Measurements from ENCODE around the gene PLD1.
"Not testable (repeated sequence)": the region's sequence is repeated elsewhere in the genome, so short reads cannot be mapped to it uniquely, and the experiment has no call there.

Gene PLD1

DNA sequence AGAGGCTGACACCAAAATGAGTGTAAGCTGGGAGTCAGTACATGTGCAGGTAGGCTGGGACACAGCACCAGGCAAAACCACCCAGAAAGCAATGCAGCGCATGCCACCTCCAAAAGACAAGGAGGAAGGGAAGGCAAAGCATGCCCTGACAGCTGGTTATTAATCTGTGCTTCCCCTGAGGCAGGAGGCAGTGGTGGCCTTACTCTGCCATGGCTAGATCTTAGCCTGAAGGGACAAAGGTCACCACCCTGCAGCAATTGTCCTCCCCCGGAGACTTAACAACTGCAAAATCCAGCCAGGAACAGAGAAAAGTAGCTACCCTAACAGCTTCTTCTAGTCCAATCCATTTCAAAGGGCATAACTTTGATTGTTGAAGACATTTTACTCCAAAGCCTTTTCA, 73.7 kb downstream of the PLD1 start:
- DNase-seq: no peak

GRCh38 chr3:171733561-171733960, 76.7 kb downstream of the PLD1 start:
- no peak for DNase-seq

DNA sequence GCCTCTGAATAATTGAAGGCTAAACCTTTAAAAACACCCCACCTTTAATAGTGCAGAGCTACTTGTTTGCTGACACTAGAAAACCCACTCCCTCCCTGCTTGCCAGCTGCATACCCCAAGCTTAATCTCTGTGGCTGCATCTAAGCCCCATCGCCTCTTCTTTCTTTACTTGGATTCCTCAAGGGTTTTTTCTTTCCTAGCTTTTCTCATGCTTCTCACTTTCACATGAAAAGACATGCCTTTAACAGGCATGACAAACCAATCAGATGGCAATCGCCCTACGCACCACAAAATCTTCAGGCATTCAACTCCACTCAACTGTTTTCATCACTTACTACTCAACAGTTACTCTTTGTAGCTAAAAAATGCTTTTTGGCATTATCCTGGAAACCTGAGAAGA, 77.5 kb downstream of the PLD1 start:
- DNase-seq: no peak

GRCh38 chr3:171731691-171732090, 78.6 kb downstream of the PLD1 start:
- no peak for DNase-seq

GRCh38 chr3:171729452-171730334, 80.6 kb downstream of the PLD1 start:
- DNase-seq: no peak

- no peak for DNase-seq
These were observed 83.0 kb downstream of the PLD1 start for GRCh38 chr3:171727288-171727687.

DNA sequence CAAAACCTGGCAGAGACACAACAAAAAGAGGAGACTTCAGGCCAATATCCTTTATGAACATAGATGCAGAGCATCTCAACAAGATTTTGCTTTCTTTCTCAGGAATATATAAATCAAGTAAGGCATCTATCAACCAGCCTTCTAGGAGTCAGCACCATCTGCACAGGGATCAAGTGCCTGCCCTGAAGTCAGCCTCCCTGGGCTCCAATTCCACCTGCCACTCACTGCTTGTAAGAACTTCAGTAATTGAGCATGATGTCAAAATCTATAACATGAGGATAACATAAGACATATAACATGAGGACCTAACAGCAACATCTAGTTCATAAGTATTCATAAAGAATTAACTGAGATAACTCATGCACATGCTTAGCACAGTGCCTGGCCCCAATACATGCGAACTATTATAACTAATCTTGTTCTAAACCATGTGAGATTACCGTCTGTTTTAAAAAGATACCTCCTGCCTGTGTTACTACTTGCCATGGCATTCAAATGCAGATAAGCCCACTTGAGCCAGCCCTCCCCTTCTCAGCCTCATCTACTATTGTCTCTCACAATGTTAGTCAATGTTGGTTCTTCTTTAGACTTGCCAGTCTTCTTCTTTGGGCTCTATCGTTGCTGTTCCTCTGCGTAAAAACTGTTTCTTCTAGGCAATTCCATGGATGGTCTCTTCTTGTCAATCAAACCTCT, 91.6 kb downstream of the PLD1 start:
- no peak for DNase-seq

GRCh38 chr3:171715155-171715554, 95.1 kb downstream of the PLD1 start:
- DNase-seq: no peak

GRCh38 chr3:171712171-171712938, 97.9 kb downstream of the PLD1 start:
- no peak for DNase-seq

DNA sequence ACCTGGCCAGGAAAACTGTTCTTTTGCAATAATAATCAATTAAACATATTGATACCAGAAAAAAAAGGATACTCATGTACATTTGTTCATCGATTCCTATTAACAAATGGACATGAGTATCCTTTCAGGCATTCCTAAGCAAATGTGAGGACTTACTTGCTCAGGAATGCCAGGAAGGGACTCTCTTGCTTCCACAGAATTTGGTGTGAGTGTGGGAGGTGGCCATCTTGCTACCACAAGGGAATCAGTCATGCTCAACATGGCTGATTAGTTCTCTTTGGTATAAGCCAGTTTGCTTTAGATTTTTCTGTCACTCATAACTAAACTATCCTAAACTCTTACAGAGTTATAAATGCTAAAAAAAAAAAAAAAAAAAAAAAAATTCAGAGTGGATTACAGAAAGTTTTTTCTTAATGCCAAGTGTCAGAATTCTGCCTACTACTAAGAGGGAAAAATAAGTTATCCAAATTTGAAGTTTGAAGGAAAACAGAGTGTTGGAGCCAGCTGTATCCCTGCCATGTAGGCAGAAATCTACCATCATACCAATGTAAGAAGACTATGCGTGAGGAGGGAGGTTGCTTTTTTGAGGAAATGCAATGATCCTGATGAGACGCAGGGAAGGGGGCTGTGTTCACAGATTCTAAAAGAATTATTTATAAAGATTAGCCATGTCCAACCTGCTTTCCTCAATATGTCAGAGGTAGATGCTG, 98.7 kb downstream of the PLD1 start:
- no peak for DNase-seq

DNA sequence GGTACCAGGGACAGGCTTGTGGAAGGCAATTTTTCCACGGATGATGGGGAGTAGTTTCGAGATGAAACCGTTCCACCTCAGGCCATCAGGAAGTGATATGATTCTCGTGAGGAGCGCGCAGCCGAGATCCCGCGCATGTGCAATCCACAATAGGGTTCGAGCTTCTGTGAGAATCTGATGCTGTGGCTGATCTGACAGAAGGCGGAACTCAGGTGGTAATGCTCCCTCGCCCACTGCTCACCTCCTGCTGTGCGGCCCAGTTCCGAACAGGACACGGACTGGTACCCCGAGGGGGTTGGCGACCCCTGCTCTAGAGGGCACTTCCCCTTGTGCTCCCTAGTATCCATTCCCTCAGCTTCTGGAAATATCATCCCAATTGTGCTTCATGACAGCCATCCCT, 99.9 kb downstream of the PLD1 start:
- DNase-seq: no peak

DNA sequence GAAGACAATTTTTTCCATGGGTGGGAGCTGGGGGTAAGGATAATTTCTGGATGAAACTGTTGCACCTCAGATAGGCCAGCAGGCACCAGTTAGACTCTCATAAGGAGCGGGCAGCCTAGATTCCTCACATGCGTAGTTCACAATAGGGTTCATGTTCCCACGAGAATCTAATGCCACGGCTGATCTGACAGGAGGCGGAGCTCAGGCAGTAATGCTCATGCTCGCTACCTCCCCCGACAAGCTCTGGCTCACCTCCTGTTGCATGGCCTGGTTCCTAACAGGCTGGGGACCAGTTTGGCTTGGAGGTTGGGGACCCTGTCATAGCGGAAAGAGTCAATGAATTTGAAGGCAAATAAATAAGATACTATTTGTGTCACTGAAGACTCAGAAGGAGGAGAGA, 105.5 kb downstream of the PLD1 start:
- no peak for DNase-seq

GRCh38 chr3:171704002-171704401, 106.3 kb downstream of the PLD1 start:
- DNase-seq: peak; percentile 16

GRCh38 chr3:171703144-171703543, 107.1 kb downstream of the PLD1 start:
- no peak for DNase-seq

GRCh38 chr3:171700653-171701052, 109.6 kb downstream of the PLD1 start:
- no peak for DNase-seq

- DNase-seq: no peak
These were observed 110.1 kb downstream of the PLD1 start for GRCh38 chr3:171700157-171700556.

- DNase-seq: no peak
These were observed 110.7 kb downstream of the PLD1 start for GRCh38 chr3:171699601-171700000.

GRCh38 chr3:171696805-171697204, 113.5 kb downstream of the PLD1 start:
- no peak for DNase-seq

GRCh38 chr3:171695426-171695825, 114.9 kb downstream of the PLD1 start:
- no peak for DNase-seq

- DNase-seq: no peak
These were observed 115.4 kb downstream of the PLD1 start for GRCh38 chr3:171694888-171695287.

DNA sequence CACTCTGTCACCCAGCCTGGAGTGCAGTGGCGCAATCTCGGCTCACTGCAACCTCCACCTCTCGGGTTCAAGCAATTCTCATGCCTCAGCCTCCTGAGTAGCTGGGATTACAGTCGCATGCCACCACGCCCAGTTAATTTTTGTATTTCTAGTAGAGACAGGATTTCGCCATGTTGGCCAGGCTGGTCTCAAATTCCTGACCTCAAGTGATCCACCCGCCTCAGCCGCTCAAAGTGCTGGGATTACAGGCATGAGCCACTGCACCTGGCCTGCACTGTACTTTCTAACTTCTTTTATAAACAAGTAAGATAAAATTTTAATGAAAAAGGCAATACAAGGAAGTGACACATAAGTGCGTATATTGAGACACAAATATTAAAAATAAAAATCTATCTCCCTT, 117.7 kb downstream of the PLD1 start:
- DNase-seq: not testable (repeated sequence)

GRCh38 chr3:171691485-171691884, 118.8 kb downstream of the PLD1 start:
- DNase-seq: no peak

- no peak for DNase-seq
These were observed 120.0 kb downstream of the PLD1 start for GRCh38 chr3:171690281-171690680.

Data from CD4-positive, alpha-beta T cell treated with Interleukin-17A for 1 hour (primary cell).